Measurements from ENCODE around the gene C22orf23. TPM values are rescaled to one million over a fixed set of nuclear protein-coding genes. Genes with fewer than 3 reads are reported as not detected.

Gene C22orf23
- total and polyA plus RNA-seq, 7 donors: 0.17 to 1.2 (median 0.36) TPM

GRCh38 chr22:37943825-37944198 is 9.6 kb downstream of the C22orf23 start:
- 92 to 98% (median 95%) methylated on average over 7 of the region's 7 CpGs for WGBS, 3 donors
- no peaks in the 10 kb centered on the region for H3K27me3 ChIP-seq (ENCODE audit: insufficient read depth in 3 of 3, low read length in 2 of 3)
- H3K9me3 ChIP-seq: no peaks in the 10 kb centered on the region
- H3K27ac ChIP-seq: no peak overlapping the region
- H3K4me3 ChIP-seq: no peak overlapping the region
- no peak for DNase-seq
- intact Hi-C loops (cut with DNase I): no loop called here
- TF ChIP-seq, protein P1, sequence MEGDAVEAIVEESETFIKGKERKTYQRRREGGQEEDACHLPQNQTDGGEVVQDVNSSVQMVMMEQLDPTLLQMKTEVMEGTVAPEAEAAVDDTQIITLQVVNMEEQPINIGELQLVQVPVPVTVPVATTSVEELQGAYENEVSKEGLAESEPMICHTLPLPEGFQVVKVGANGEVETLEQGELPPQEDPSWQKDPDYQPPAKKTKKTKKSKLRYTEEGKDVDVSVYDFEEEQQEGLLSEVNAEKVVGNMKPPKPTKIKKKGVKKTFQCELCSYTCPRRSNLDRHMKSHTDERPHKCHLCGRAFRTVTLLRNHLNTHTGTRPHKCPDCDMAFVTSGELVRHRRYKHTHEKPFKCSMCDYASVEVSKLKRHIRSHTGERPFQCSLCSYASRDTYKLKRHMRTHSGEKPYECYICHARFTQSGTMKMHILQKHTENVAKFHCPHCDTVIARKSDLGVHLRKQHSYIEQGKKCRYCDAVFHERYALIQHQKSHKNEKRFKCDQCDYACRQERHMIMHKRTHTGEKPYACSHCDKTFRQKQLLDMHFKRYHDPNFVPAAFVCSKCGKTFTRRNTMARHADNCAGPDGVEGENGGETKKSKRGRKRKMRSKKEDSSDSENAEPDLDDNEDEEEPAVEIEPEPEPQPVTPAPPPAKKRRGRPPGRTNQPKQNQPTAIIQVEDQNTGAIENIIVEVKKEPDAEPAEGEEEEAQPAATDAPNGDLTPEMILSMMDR (IDR thresholded peaks at IDR 0.05): no peak
- no peak for ATAC-seq
- no peaks in the 10 kb centered on the region for H3K4me1 ChIP-seq
- H3K36me3 ChIP-seq (ENCODE audit: insufficient read depth in 1 of 2, low read depth in 1 of 2): peaks cover 3 to 37% of the 10 kb centered on the region in 2 donors

DNA sequence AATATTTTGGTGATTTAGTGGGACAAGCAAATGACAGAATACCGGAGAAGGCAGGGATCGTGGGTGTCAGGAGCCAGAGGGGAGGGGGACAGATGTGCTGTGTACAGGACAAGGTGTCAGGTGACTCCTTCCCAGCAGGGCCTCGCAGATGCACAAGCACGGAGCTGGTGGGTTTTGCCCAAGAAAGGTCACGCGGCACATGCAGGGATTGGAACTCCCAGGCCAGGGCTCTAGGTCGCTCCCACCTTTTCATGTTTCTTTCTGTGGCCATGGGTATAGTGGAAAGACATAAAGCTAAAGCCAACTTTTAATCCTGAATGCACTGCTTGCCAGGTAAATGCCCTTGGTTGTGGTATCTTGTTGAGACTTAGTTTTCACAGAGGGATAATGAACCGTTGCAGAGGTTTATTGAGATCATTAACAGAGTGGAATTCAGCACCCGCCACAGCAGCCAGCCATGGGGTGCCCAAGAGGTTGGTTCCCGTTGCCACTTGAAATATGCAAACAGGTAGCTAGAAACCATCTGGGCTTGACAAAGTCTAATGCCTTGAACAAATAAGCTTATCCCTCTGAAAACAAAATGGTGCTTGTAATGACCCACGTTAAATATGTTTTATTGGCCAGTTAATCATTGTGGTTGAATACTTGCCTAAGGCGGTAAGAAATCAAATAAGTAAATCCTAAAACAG is 10.1 kb downstream of the C22orf23 start:
- intact Hi-C loops (cut with DNase I): no loop called here
- Histone ChIP-seq H3K36me3 (ENCODE audit: insufficient read depth in 1 of 2, low read depth in 1 of 2) (peaks cover 3 to 41% of the 10 kb centered on the region in 2 donors), H3K4me3 (no peak overlapping the region), H3K27me3 (ENCODE audit: insufficient read depth in 3 of 3, low read length in 2 of 3) (no peaks in the 10 kb centered on the region), H3K4me1 (no peaks in the 10 kb centered on the region), H3K27ac (no peak overlapping the region), H3K9me3 (no peaks in the 10 kb centered on the region)
- no peak for ATAC-seq
- TF ChIP-seq, protein P1 (IDR thresholded peaks at IDR 0.05): no peak
- no peak for DNase-seq
- WGBS, 3 donors: 76 to 84% (median 83%) methylated on average over 12 of the region's 12 CpGs

GRCh38 chr22:37942133-37942532 is 11.3 kb downstream of the C22orf23 start:
- Histone ChIP-seq H3K27ac (no peak overlapping the region), H3K4me3 (no peak overlapping the region), H3K4me1 (no peaks in the 10 kb centered on the region), H3K9me3 (no peaks in the 10 kb centered on the region), H3K36me3 (ENCODE audit: insufficient read depth in 1 of 2, low read depth in 1 of 2) (peaks cover 3 to 51% of the 10 kb centered on the region in 2 donors), H3K27me3 (ENCODE audit: insufficient read depth in 3 of 3, low read length in 2 of 3) (no peaks in the 10 kb centered on the region)
- ATAC-seq (no peak), DNase-seq (no peak)
- 92 to 93% (median 93%) methylated on average over 8 of the region's 8 CpGs for WGBS, 3 donors
- TF ChIP-seq, protein P1 (IDR thresholded peaks at IDR 0.05): no peak
- intact Hi-C loops (cut with DNase I): no loop called here

GRCh38 chr22:37940698-37941376 is 12.6 kb downstream of the C22orf23 start:
- H3K27ac ChIP-seq: no peak overlapping the region
- WGBS, 3 donors: 74 to 80% (median 79%) methylated on average over 11 to 12 of the region's 12 CpGs
- TF ChIP-seq, protein P1 (IDR thresholded peaks at IDR 0.05): no peak
- H3K36me3 ChIP-seq (ENCODE audit: insufficient read depth in 1 of 2, low read depth in 1 of 2): peaks cover 3 to 57% of the 10 kb centered on the region in 2 donors
- no peaks in the 10 kb centered on the region for H3K9me3 ChIP-seq
- ATAC-seq: no peak
- intact Hi-C loops (cut with DNase I): no loop called here
- DNase-seq: no peak
- H3K4me1 ChIP-seq: no peaks in the 10 kb centered on the region
- H3K27me3 ChIP-seq (ENCODE audit: insufficient read depth in 3 of 3, low read length in 2 of 3): no peaks in the 10 kb centered on the region
- H3K4me3 ChIP-seq: no peak overlapping the region
